Measurements from ENCODE around the gene OSBPL6. TPM values are rescaled to one million over a fixed set of nuclear protein-coding genes. Genes with fewer than 3 reads are reported as not detected.

Gene OSBPL6
- total and polyA plus RNA-seq, 2 of the 13 experiments (the other 11 are each of a cell fraction or from before 2014, with no cell fraction given), result 0.03 to 0.11 TPM

DNA sequence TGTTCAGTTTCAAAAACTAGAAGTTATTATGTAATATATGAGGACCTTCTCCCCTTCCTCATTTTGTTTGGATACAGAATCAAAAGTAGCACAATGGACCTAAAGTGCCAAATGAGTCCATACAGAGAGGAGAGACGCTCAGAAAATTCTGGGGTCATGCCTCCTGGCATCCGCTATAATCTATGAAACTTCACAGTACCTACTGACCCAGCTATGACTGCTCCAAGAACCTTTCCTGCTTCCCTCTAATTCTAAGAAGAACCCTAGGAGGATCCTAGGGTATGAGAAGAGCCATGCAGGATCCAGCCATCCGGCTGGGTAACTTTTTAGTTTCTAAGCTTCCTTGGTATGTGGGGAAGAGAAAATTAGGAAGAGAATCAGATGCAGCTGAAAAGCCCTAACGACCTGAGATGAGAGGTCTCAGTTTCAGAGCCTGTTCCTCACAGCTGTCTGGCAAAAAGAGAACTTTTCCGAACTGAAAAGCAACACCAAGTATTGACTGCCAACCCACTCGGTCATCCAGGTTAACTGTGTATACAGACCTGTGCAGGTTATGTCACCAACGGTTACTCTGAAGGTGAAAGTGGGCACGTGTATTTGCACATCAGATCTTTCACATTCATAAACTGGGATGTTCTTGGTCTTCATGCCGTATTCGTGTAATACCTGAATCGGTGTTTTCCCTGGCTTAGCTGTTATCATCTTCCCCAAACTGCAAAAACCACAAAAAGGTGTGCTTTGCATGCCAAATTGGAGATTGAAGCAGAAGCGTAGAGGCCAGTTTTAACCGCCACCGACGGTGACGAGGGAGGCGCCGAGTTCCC lies 255.6 kb downstream of the OSBPL6 start (continued):
- TF ChIP-seq, protein P1, sequence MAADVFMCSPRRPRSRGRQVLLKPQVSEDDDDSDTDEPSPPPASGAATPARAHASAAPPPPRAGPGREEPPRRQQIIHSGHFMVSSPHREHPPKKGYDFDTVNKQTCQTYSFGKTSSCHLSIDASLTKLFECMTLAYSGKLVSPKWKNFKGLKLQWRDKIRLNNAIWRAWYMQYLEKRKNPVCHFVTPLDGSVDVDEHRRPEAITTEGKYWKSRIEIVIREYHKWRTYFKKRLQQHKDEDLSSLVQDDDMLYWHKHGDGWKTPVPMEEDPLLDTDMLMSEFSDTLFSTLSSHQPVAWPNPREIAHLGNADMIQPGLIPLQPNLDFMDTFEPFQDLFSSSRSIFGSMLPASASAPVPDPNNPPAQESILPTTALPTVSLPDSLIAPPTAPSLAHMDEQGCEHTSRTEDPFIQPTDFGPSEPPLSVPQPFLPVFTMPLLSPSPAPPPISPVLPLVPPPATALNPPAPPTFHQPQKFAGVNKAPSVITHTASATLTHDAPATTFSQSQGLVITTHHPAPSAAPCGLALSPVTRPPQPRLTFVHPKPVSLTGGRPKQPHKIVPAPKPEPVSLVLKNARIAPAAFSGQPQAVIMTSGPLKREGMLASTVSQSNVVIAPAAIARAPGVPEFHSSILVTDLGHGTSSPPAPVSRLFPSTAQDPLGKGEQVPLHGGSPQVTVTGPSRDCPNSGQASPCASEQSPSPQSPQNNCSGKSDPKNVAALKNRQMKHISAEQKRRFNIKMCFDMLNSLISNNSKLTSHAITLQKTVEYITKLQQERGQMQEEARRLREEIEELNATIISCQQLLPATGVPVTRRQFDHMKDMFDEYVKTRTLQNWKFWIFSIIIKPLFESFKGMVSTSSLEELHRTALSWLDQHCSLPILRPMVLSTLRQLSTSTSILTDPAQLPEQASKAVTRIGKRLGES (CRISPR knock-in tag; IDR thresholded peaks at IDR 0.05; ENCODE audit: borderline replicate concordance), result no peak
- TF ChIP-seq CC2D1A (CRISPR knock-in tag; IDR thresholded peaks at IDR 0.05) (no peak), ZNF17 (CRISPR knock-in tag; IDR thresholded peaks at IDR 0.05) (no peak), ZNF20 (CRISPR knock-in tag; IDR thresholded peaks at IDR 0.05) (no peak), GATAD2A (CRISPR knock-in tag; IDR thresholded peaks at IDR 0.05) (0 out of 2 replicates have a peak, but pooled peaks have one; percentile 11), ZNF121 (CRISPR knock-in tag; IDR thresholded peaks at IDR 0.05) (no peak), ZNF24 (IDR thresholded peaks at IDR 0.05) (no peak), CEBPB (IDR thresholded peaks at IDR 0.05; ENCODE audit: borderline replicate concordance, low read depth, low read length) (no peak), JDP2 (CRISPR knock-in tag; IDR thresholded peaks at IDR 0.05; ENCODE audit: borderline replicate concordance) (no peak), KMT2B (CRISPR knock-in tag; IDR thresholded peaks at IDR 0.05) (0 out of 2 replicates have a peak, but pooled peaks have one; percentile 12), KDM3A (CRISPR knock-in tag; IDR thresholded peaks at IDR 0.05; ENCODE audit: low read depth) (no peak), IKZF4 (CRISPR knock-in tag; IDR thresholded peaks at IDR 0.05; ENCODE audit: borderline replicate concordance, low read depth, not compliant biosample characterization) (no peak), ZBTB8A (CRISPR knock-in tag; IDR thresholded peaks at IDR 0.05; ENCODE audit: borderline replicate concordance, low read depth) (no peak), ZC3H13 (CRISPR knock-in tag; IDR thresholded peaks at IDR 0.05) (peak; percentile 8; the same call in 1 of the 2 replicates), NFATC3 (CRISPR knock-in tag; IDR thresholded peaks at IDR 0.05) (0 out of 2 replicates have a peak, but pooled peaks have one; percentile 53), ZSCAN21 (CRISPR knock-in tag; IDR thresholded peaks at IDR 0.05; ENCODE audit: borderline replicate concordance) (no peak), ZNF792 (CRISPR knock-in tag; IDR thresholded peaks at IDR 0.05) (peak; percentile 11; the same call in 1 of the 2 replicates)
- TF ChIP-seq, protein P2, sequence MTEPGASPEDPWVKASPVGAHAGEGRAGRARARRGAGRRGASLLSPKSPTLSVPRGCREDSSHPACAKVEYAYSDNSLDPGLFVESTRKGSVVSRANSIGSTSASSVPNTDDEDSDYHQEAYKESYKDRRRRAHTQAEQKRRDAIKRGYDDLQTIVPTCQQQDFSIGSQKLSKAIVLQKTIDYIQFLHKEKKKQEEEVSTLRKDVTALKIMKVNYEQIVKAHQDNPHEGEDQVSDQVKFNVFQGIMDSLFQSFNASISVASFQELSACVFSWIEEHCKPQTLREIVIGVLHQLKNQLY (CRISPR knock-in tag; IDR thresholded peaks at IDR 0.05), result no peak
- TF ChIP-seq, protein P3, sequence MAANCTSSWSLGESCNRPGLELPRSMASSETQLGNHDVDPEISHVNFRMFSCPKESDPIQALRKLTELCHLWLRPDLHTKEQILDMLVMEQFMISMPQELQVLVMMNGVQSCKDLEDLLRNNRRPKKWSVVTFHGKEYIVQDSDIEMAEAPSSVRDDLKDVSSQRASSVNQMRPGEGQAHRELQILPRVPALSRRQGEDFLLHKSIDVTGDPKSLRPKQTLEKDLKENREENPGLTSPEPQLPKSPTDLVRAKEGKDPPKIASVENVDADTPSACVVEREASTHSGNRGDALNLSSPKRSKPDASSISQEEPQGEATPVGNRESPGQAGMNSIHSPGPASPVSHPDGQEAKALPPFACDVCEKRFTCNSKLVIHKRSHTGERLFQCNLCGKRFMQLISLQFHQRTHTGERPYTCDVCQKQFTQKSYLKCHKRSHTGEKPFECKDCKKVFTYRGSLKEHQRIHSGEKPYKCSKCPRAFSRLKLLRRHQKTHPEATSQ (CRISPR knock-in tag; IDR thresholded peaks at IDR 0.05; ENCODE audit: borderline replicate concordance), result no peak
- TF ChIP-seq, protein P4, sequence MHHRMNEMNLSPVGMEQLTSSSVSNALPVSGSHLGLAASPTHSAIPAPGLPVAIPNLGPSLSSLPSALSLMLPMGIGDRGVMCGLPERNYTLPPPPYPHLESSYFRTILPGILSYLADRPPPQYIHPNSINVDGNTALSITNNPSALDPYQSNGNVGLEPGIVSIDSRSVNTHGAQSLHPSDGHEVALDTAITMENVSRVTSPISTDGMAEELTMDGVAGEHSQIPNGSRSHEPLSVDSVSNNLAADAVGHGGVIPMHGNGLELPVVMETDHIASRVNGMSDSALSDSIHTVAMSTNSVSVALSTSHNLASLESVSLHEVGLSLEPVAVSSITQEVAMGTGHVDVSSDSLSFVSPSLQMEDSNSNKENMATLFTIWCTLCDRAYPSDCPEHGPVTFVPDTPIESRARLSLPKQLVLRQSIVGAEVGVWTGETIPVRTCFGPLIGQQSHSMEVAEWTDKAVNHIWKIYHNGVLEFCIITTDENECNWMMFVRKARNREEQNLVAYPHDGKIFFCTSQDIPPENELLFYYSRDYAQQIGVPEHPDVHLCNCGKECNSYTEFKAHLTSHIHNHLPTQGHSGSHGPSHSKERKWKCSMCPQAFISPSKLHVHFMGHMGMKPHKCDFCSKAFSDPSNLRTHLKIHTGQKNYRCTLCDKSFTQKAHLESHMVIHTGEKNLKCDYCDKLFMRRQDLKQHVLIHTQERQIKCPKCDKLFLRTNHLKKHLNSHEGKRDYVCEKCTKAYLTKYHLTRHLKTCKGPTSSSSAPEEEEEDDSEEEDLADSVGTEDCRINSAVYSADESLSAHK (CRISPR knock-in tag; IDR thresholded peaks at IDR 0.05; ENCODE audit: borderline replicate concordance), result 0 out of 2 replicates have a peak, but pooled peaks have one; percentile 18
